GM18520 (cell line): ENCODE measurements around the gene KCNA5.

Experiments used
- ATAC-seq: cut with Tn5 transposase; IDR thresholded peaks from one replicate; pipeline ENCODE4 v1.9.1; 2021; ENCODE audit not compliant: unreplicated experiment

The KCNA5 gene

GRCh38 chr12:5026342-5026938, 17.2 kb upstream of the KCNA5 start:
- no peak for ATAC-seq

- no peak for ATAC-seq
Observed at GRCh38 chr12:5027046-5027821, 16.4 kb upstream of the KCNA5 start.

- ATAC-seq, result no peak
Observed at GRCh38 chr12:5030066-5030465, 13.6 kb upstream of the KCNA5 start.

- no peak for ATAC-seq
Observed at GRCh38 chr12:5031242-5031641, 12.4 kb upstream of the KCNA5 start.

GRCh38 chr12:5031958-5032357, 11.7 kb upstream of the KCNA5 start:
- no peak for ATAC-seq

- no peak for ATAC-seq
Observed at GRCh38 chr12:5032821-5033220, 10.9 kb upstream of the KCNA5 start.

- ATAC-seq, result no peak
Observed at GRCh38 chr12:5033883-5034282, 9.8 kb upstream of the KCNA5 start.

GRCh38 chr12:5034603-5035002, 9.1 kb upstream of the KCNA5 start:
- ATAC-seq, result no peak

GRCh38 chr12:5035618-5036017, 8.1 kb upstream of the KCNA5 start:
- ATAC-seq, result no peak

- no peak for ATAC-seq
Observed at GRCh38 chr12:5036031-5036430, 7.6 kb upstream of the KCNA5 start.

GRCh38 chr12:5037795-5038357, 5.8 kb upstream of the KCNA5 start:
- no peak for ATAC-seq

- no peak for ATAC-seq
Observed at GRCh38 chr12:5038781-5039311, 4.8 kb upstream of the KCNA5 start.

GRCh38 chr12:5039815-5040214, 3.9 kb upstream of the KCNA5 start:
- no peak for ATAC-seq

GRCh38 chr12:5040368-5040767, 3.3 kb upstream of the KCNA5 start:
- no peak for ATAC-seq

- ATAC-seq, result no peak
Observed at GRCh38 chr12:5044420-5045295, 979 bp downstream of the KCNA5 start.

GRCh38 chr12:5047094-5047493, 3.4 kb downstream of the KCNA5 start:
- ATAC-seq, result no peak

GRCh38 chr12:5047729-5048128, 4.0 kb downstream of the KCNA5 start:
- ATAC-seq, result no peak

GRCh38 chr12:5050542-5050941, 6.9 kb downstream of the KCNA5 start:
- no peak for ATAC-seq

GRCh38 chr12:5051334-5051733, 7.7 kb downstream of the KCNA5 start:
- ATAC-seq, result no peak

- ATAC-seq, result no peak
Observed at GRCh38 chr12:5051913-5052312, 8.2 kb downstream of the KCNA5 start.

GRCh38 chr12:5052348-5052747, 8.7 kb downstream of the KCNA5 start:
- ATAC-seq, result no peak
